Liver (tissue), 3 donors: Measurements from ENCODE around the gene EPN3.

ENCODE experiments used
- CTCF ChIP-seq: fragments of 150-350 bp; IDR thresholded peaks from 2 replicates; pipeline ENCODE4 v1.5.1; 2017; ENCODE audit warnings: improper control_type of control experiment, low read depth, low read length; ENCODE audit not compliant: missing input control
- GABPA ChIP-seq, 2 donors: IDR thresholded peaks in 1 of 2; conservative IDR thresholded peaks in 1 of 2; 2 replicates each; pipeline ENCODE4 v1.6.1; 2016; ENCODE audit warnings: antibody characterized with exemption in 2 of 2, mild to moderate bottlenecking in 1 of 2, moderate library complexity in 1 of 2
- JUND ChIP-seq, 2 donors: IDR thresholded peaks; 2 replicates each; pipeline ENCODE4 v1.6.1; 2016; ENCODE audit warnings: antibody characterized with exemption in 2 of 2
- RAD21 ChIP-seq, 2 donors: IDR thresholded peaks; 2 replicates each; pipeline ENCODE4 v1.6.1; 2016; ENCODE audit warnings: antibody characterized with exemption in 2 of 2, mild to moderate bottlenecking in 2 of 2
- REST ChIP-seq: IDR thresholded peaks from 2 replicates; pipeline ENCODE4 v1.6.1; 2016; ENCODE audit warnings: antibody characterized with exemption, mild to moderate bottlenecking
- SP1 ChIP-seq: IDR thresholded peaks from 2 replicates; pipeline ENCODE4 v1.6.1; 2018; ENCODE audit warnings: antibody characterized with exemption, mild to moderate bottlenecking
- TAF1 ChIP-seq: conservative IDR thresholded peaks from 2 replicates; pipeline ENCODE4 v1.6.1; 2016; ENCODE audit warnings: antibody characterized with exemption, mild to moderate bottlenecking
- TF ChIP-seq, protein P1 (sequence below): IDR thresholded peaks from 2 replicates; pipeline ENCODE4 v1.6.1; 2016; ENCODE audit warnings: antibody characterized with exemption
- donor health status: healthy.
- donor health status: healthy.

DNA sequence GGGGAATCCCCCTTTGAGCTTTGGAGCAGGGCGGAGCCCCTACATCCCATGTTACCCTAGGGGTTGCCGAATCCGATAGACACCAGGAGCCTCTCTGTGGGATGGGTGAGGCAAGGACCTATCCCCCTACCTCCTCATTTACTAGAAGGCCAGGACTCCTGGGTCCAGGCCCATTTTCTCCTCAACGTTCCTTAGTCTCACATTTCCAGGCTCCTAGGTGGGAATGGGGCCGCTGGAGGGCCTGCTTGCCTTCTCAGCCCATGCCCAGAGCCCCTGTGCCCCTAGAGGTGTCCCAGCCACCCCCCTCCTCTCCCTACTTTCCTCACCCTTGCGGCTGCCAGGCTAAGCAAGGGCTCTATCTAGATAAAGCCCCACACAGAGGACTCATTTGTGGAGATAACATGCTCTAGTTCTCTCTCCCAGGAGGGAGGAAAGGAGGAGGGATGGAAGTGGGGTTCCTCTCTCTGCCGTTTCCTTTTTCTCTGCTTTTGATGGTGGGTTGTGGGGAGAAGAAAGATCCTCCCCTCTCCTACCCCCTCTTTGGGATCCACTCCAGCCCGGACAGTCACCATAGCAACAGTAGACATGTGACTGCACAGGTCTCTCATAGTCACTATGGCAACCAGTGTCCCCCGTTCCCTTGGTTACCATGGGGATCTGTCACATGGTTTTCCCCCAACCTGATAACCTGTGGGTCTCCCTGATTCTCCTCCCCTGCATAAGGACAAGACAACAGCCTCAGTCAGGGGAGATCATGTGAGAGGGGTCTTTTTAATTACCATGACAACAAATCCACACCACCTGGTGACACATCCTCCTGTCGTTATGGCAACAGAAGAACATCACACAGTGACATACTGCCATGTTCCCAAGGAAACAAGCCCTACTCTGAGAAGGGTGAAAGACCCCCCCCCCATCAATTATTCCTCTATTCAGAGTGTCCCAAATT lies 33.1 kb downstream of the EPN3 start:
- no peak for TF ChIP-seq CTCF
- TF ChIP-seq SP1, result no peak
- TF ChIP-seq, protein P1, sequence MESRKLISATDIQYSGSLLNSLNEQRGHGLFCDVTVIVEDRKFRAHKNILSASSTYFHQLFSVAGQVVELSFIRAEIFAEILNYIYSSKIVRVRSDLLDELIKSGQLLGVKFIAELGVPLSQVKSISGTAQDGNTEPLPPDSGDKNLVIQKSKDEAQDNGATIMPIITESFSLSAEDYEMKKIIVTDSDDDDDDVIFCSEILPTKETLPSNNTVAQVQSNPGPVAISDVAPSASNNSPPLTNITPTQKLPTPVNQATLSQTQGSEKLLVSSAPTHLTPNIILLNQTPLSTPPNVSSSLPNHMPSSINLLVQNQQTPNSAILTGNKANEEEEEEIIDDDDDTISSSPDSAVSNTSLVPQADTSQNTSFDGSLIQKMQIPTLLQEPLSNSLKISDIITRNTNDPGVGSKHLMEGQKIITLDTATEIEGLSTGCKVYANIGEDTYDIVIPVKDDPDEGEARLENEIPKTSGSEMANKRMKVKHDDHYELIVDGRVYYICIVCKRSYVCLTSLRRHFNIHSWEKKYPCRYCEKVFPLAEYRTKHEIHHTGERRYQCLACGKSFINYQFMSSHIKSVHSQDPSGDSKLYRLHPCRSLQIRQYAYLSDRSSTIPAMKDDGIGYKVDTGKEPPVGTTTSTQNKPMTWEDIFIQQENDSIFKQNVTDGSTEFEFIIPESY, result no peak
- no peak for TF ChIP-seq TAF1
- no peak for TF ChIP-seq JUND (IDR thresholded peaks at IDR 0.05)
- TF ChIP-seq REST, result no peak
- no peak for TF ChIP-seq GABPA (IDR thresholded peaks at IDR 0.05 in 1 of 2, conservative IDR thresholded peaks at IDR 0.05 in 1 of 2)
- no peak for TF ChIP-seq RAD21 (IDR thresholded peaks at IDR 0.05)
